Measurements from ENCODE around the gene LRRC3.

DNA sequence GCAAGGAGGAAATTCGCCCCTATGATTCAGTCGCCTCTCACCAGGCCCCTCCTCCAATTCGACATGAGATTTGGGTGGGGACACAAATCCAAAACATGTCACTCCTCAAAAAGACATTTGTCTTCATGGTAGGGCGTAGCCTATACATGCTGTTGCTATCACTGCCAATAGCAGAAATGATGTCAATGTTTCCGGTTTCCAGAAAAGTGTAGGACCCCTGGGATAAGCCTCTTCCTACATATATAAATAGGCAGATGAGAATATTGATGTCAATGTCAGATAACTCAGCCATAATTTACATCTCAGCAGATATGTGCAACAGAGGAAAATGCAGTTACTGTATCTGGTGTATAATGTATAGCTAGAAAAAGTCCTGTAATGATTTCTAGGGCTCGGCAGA lies 16.7 kb downstream of the LRRC3 start:
- TF ChIP-seq POLR2AphosphoS5 (IDR thresholded peaks at IDR 0.05; ENCODE audit: low read depth, low read length) (no peak), POLR2A (IDR thresholded peaks at IDR 0.05; ENCODE audit: low read depth, low read length) (no peak), SPI1 (IDR thresholded peaks at IDR 0.05; ENCODE audit: low read depth, low read length) (no peak), TAF1 (IDR thresholded peaks at IDR 0.05; ENCODE audit: low read depth, low read length) (no peak), POU2F2 (IDR thresholded peaks at IDR 0.05; ENCODE audit: low read depth, low read length) (no peak), PAX5 (IDR thresholded peaks at IDR 0.05; ENCODE audit: insufficient read depth, low read length, severe bottlenecking) (no peak)

All from GM12891 (cell line).